ENCODE data around the gene EXOC1.
"Not testable (repeated sequence)": the region's sequence is repeated elsewhere in the genome, so short reads cannot be mapped to it uniquely, and the experiment has no call there.

Gene EXOC1

GRCh38 chr4:55907469-55907868, 54.0 kb downstream of the EXOC1 start:
- no peak for DNase-seq

DNA sequence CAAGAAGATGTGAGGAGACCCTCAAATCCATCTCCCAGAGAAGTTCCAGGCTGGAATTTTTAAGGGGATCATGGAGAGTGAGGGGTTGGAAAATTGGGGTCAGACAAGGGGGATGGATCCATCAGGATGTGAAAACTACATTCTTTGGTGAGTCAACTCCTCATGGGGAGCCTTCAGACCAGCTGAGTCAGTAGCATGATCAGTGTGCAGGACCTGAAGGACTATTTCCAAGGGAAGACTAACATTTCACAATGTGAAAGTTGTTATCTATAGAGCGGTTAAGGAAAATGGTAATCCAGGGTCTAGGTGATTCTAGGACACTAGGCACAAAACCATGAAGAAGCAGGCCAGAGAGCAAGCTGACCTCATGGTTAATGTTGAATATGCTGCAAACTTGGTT, 56.7 kb downstream of the EXOC1 start:
- DNase-seq = no peak

- no peak for DNase-seq
These were observed 58.8 kb downstream of the EXOC1 start for GRCh38 chr4:55912249-55912648.

DNA sequence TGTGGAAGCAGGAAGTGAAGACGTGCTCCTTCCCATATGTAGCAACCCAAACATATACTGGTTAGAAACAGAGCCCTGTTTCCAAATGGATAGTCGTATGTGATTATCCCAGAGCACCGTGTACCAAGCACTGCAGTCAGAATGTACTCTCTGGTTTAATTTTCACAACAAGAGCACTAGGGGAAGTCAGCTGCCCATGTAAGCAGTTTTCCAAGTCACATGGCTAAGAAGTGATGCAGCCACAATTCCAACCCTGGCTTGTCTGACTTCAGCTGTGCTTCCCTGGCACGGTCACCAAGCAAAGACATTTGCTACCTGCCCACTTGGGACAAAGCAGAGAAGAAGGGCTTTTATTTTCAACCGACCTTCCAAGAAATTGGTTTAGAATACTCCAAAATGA, 67.1 kb downstream of the EXOC1 start:
- DNase-seq = no peak

GRCh38 chr4:55921093-55921492, 67.6 kb downstream of the EXOC1 start:
- DNase-seq = no peak

DNA sequence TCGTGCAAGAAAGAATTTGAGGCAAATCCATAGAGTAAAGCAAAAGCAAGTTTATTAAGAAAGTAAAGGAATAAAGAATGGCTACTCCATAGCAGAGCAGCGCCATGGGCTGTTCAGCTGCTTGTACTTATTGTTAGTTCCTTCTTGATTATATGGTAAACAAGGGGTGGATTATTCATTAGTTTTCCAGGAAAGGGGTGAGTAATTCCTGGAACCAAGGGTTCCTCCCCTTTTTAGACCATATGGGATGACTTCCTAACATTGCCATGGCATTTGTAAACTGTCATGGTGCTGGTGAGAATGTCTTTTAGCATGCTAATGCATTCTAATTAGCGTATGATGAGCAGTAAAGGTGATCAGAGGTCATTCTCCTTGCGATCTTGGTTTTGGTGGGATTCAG, 71.8 kb downstream of the EXOC1 start:
- no peak for DNase-seq

GRCh38 chr4:55926610-55927009, 73.2 kb downstream of the EXOC1 start:
- DNase-seq = no peak

DNA sequence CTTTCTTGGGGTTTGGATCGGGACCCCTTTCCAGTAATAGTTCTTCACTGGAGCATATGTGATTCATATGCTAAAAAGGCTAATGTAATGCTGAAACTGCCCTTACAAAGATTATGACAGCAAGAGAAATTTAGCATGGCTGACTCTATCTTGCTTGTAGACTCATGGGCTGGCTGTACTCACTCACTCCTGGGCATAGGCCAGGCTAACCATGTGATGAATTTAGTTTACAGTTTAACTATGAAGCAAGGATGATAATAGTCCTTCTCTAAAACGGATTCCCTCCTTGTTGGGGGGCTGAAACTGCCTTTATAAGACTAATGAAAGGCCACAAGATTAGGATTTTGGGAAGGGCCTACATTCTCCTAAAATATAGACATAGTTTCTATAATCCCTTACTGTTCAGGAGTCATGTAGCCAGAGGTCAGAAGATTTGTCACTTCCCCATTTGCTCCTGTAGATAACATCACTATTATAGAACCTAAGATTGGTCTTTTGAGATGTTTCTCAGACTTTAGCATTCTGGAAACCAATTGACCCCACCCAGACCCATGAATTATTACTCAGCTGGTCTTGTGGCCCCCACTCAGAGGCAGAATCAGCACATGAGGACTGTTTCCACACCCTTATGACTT, 74.5 kb downstream of the EXOC1 start:
- DNase-seq = no peak

DNA sequence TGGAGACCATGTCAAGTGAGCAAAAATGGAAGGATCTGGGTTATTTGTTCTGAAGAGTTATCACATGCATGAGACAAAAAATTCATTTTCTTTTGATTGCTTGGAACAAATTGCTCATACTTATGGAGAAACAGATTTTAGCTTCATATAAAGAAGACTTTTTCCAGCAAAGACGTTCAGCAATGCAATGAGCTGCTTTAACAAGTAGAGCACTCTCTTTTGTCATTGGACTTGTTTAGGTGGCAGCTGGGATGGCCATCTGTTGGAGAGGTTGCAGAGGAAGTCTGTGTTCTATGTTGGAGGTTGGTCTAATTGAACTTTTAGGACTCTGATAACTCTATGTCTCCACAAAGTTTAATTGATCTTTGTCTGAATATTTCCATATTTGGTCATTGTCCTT, 75.4 kb downstream of the EXOC1 start:
- DNase-seq = no peak

DNA sequence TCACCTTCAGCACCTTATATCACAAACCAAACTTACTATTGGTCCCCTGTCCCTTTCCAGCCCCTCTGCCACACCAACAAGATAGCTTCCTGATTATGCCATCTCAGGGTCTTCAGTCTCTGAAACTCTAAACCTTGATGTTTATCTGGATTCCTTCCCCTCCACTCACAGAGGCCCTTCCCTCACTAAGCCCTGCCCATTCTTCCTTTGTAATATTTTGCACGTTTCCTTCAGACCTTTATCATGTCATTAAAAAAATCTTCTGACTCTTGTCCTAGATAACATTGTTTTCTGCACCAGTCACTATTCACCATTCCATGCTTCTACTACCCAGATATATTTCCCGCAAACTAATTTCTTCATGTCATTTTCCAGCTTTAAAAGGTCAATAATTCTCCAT, 77.6 kb downstream of the EXOC1 start:
- no peak for DNase-seq

DNA sequence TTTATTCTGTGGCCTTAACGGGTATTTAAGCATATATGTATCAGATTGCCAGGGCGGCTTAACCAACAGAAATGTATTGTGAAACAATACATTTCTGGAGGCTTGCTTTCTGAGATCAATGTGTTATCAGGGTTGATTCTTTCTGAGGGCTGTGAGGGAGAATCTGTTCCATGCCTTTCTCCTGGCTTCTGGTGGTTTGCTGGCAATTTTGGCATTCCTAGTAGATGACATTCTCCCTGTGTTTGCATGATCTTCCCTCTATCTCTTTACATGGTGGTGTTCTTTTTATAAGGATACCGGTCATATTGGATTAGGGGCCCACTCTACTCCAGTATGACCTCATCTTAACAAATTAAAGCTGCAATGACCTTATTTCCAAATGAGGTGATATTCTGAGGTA, 78.4 kb downstream of the EXOC1 start:
- no peak for DNase-seq

- DNase-seq = no peak
These were observed 79.1 kb downstream of the EXOC1 start for GRCh38 chr4:55932511-55932910.

DNA sequence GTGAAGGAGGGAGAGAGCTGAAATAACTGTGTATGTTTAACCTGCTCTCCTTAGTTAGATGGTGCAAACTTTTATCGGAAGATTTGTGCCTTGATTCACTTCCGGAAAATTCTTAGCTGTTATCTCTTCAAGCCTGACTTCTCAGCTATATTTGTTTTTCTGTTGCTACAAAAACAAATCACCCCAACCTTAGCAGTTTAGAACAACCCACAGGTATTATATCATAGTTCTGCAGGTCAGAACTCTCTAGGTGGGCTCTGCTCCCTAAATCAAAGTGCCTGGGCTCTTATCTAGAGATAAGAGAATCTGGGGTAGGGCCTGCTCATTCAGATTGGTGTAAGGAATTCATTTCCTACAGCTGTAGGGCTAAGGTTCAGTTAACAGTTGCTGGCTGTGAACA, 80.2 kb downstream of the EXOC1 start:
- no peak for DNase-seq

DNA sequence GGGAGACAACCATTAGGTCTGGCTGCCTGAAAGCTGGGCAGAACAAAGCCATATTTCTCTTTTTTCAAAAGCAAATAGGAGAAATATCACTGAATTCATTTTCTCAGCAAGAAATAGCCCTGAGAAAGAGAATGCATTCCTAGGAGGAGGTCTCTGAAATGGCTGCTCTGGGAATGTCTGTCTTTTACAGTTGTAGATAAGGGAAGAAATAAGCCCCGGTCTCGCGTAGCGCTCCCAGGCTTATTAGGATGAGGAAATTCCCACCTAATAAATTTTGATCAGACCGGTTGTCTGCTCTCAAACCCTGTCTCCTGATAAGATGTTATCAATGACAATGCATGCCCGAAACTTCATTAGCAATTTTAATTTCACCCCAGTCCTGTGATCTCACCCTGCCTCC, 82.5 kb downstream of the EXOC1 start:
- DNase-seq = not testable (repeated sequence)

DNA sequence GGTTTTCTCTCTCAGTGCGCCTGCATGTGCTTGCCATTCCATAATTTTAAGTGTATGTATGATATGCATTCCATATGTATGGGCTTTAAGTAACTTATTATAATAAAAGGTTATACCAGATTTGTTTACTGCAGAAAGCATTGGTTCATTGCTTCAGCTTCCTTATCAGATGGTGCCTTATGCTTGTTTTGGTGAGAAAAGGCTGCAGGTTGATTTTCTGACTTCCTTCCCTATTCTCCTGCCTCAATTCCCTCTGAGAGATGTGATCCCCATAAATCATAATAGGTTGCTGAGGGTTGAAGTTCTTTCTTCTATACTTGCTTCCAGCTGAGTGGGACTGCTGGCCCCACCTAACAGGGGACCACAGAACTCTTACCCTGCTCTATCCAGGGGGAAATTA, 85.0 kb downstream of the EXOC1 start:
- no peak for DNase-seq

- DNase-seq = no peak
These were observed 86.0 kb downstream of the EXOC1 start for GRCh38 chr4:55939421-55939820.

DNA sequence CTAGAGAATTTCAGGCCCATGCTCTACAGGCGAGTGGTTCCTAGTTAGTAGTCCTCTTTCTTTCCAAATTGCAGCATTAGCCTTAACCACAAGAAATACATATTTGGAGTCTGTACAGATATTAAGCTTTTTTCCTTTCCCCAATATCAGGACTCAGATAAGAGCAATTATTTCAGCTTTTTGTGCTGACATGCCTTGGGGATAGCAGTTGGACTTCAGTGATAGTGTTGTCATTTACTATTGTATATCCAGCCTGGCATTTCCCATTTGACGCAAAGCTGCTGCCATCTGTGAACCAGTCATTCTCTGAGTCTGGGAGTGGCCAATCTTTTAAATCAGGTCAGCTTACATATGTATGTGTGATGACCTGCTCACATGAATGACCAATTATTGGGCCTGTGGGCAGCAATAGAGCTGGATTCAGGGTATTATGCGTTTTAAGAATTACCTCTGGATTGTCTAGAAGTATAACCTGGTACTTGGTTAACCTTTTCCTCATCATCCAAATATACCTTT, 88.5 kb downstream of the EXOC1 start:
- DNase-seq = no peak

GRCh38 chr4:55947254-55947882, 93.9 kb downstream of the EXOC1 start:
- no peak for DNase-seq

DNA sequence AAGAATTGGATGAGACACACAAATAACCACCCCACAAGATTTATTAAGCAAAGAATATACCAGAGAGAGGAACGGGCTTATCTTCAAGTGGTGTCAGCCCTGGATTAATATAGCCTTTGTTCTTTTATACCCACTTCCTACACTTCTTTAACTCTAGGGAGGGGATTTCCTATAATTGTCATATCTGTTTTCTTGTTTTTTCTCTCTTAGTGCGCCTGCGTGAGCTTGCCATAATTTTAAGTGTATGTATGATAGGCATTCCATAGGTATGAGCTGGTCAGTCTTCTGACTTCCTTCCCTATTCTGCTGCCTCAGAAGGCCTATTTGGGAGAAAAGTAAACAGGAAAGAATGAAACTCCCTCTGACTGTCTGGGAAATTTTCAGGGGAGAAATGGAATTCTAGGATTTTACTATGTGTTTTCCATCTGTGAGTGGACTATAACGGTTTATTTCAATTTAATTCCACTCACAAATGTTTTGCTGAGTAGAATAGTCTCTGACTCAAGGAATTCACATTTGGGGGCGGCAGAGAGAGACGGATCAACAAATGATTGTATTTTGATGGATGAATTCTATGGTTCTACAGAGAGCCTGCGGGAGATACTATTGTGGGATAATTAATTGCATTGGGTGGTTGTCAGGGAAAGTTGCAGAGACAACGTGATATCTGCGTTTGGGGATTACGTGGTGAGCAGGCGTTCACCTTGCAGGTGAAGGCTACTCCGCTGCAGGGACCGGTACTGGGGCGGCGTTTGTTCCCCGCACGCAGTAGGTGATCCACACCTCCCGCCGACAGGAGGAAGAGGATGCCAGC, 94.7 kb downstream of the EXOC1 start:
- peak; percentile 34 for DNase-seq

- peak; percentile 82 for DNase-seq
These were observed 95.5 kb downstream of the EXOC1 start, which contains the start of gene CEP135 for GRCh38 chr4:55948726-55949481. CEP135 (plus strand) TSS chr4:55948945; CDS start chr4:55952131, 3,186 bp downstream.

DNA sequence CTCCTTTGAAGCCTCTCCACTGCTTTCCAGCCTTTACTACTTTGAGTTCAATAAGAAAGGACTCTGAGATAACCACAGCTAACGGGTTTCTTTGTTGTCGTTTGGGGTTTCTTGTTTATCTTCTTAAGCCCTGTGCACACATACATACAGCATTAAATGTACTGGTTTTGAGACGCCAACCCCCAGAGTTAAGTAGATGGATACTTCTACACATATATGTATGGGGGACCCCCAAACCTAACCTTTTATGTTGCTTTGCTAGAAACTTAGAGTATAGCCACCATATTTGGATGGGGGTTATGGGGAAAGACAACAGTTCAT, 96.0 kb downstream of the EXOC1 start:
- no peak for DNase-seq

DNA sequence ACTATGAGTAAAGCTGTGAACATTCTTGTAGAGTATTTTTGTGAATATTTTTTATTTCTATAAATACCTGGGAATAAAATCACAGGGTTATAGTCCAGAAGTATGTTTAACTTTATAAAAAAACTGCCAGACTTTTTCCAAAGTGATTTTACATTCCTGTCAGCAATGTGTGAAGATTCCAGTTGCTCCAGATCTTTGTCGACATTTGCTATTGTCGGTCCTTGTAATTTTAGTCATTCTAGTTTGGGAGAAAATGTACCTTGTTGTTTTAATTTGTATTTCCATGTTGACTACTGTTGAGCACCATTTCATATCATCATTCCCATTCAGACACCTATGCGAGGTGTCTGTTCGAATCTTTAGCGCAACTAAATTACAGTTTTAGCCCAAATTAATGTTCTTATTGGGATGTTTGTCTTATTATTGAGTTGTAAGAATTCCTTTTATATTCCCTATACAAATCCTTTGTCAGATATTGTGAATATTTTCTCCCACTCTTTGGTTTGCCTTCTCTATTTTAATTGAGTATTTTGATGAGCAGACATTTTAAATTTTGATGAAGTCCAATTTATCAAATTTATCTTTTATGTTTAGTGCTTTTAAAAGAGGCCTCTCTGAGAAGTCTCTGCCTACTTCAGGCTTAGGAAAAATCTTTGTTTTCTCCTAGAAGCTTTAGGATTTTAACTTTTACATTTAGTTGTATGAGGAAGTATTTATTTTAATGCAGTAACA, 97.9 kb downstream of the EXOC1 start:
- no peak for DNase-seq

Data from activated T-cell treated with anti-CD3 and anti-CD28 coated beads for 4 hours (primary cell).